Type B pancreatic cell (in vitro differentiated cells): Measurements from ENCODE around the gene MRPL23. TPM values are rescaled to one million over a fixed set of nuclear protein-coding genes. Genes with fewer than 3 reads are reported as not detected.

Experiments
- DNase-seq: peaks from one replicate; pipeline ENCODE4 v3.0.0; 2021; ENCODE audit warnings: mixed read lengths; ENCODE audit not compliant: unreplicated experiment; ENCODE audit errors: extremely low spot score
- H3K27ac Mint-ChIP-seq: 2 replicates; pipeline ENCODE4 v1.8.0; 2021; ENCODE audit warnings: mild to moderate bottlenecking, mixed read lengths
- H3K27me3 Mint-ChIP-seq: 2 replicates; pipeline ENCODE4 v1.8.0; 2021; ENCODE audit warnings: mixed read lengths
- H3K36me3 Mint-ChIP-seq: 2 replicates; pipeline ENCODE4 v1.8.0; 2021; ENCODE audit warnings: mixed read lengths
- H3K4me1 Mint-ChIP-seq: one replicate; pipeline ENCODE4 v1.8.0; 2021; ENCODE audit warnings: mixed read lengths; ENCODE audit not compliant: unreplicated experiment
- H3K4me3 Mint-ChIP-seq: 2 replicates; pipeline ENCODE4 v1.8.0; 2021; ENCODE audit warnings: mild to moderate bottlenecking, mixed read lengths
- H3K9me3 Mint-ChIP-seq: 2 replicates; pipeline ENCODE4 v1.8.0; 2021; ENCODE audit warnings: mixed read lengths
- CTCF ChIP-seq: fragments of 200-600 bp; sonication (generic); conservative IDR thresholded peaks from 2 replicates; pipeline ENCODE4 v1.5.0; 2021; ENCODE audit warnings: antibody characterized with exemption, mild to moderate bottlenecking
- total RNA-seq: library from RNA; stranded (reverse); gene quantifications from 2 replicates; pipeline ENCODE4 v1.2.1, GENCODE V29; 2021; ENCODE audit warnings: low replicate concordance

Gene MRPL23
- total RNA-seq, 1 donor from 2014 or later = 46.1 TPM

- no peaks in the 10 kb centered on the region for H3K9me3 Mint-ChIP-seq
- no peak for TF ChIP-seq CTCF
- H3K4me1 Mint-ChIP-seq = no peaks in the 10 kb centered on the region
Observed at GRCh38 chr11:1988174-1988573, 41.0 kb downstream of the MRPL23 start.

DNA sequence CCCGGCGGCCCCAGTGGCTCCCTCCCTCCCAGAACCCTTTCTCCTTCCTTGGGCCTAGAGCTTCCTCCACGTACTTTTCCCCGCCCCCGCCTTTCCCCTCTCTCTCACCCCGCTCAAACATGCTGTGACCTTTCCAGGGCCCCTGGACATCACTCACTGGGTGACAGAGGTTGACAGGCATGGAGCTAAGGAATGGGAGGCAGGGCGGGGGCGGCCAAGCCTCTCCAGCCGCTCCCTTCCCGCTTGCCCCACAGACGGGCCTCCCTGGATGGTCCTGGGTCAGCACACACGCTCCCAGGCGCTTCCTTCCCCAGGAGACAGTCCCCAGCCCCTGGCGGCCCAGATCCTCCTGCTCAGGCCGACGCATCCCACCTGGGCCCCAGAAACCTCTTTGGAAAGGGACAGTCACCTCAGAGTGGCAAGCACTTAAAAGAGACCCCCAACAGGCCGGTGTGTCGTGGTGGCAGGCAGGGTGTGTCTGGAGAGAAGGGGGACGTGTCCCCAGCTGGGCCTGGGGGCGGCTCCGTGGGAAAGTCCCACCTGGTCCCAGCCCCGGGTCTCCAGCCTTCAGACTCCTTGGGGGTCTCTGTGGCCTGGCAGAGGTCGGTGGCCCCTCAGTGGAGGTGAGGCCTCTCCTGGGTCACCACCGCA is 41.7 kb downstream of the MRPL23 start:
- H3K4me1 Mint-ChIP-seq = no peaks in the 10 kb centered on the region
- peak; percentile 27 for DNase-seq
- H3K27me3 Mint-ChIP-seq = no peaks in the 10 kb centered on the region

More at GRCh38 chr11:1988174-1988573, 41.0 kb downstream of the MRPL23 start:
- no peak overlapping the region for H3K27ac Mint-ChIP-seq
- H3K4me3 Mint-ChIP-seq = no peak overlapping the region
- no peaks in the 10 kb centered on the region for H3K27me3 Mint-ChIP-seq
- no peaks in the 10 kb centered on the region for H3K36me3 Mint-ChIP-seq
- no peak for DNase-seq

DNA sequence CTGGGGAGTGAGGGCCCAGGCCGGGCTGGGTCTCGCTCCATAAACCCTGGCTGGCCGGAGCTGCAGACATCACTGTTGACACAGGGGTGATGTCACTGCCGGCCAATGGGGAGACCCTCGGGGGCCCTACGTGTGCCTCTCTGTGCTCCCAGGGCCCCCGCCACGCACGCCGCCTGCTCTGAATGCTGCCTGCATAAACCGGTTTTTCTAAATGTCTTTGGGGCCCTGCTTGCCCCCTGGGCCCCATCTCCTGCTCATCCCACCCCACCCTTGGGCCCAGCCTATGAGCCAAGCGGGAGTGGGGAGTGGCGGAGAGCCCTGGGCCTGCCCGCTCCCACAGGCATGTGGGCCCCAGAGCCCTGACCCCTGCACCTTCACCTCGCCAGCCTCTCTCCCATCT is 42.8 kb downstream of the MRPL23 start:
- Mint-ChIP-seq H3K4me3 (no peak overlapping the region), H3K4me1 (no peaks in the 10 kb centered on the region), H3K27me3 (no peaks in the 10 kb centered on the region), H3K27ac (no peak overlapping the region), H3K36me3 (no peaks in the 10 kb centered on the region), H3K9me3 (no peaks in the 10 kb centered on the region)
- no peak for DNase-seq
- no peak for TF ChIP-seq CTCF

More for the DNA sequence above, 41.7 kb downstream of the MRPL23 start:
- Mint-ChIP-seq H3K27ac (no peak overlapping the region), H3K4me3 (no peak overlapping the region), H3K9me3 (no peaks in the 10 kb centered on the region), H3K36me3 (no peaks in the 10 kb centered on the region)
- TF ChIP-seq CTCF = no peak

DNA sequence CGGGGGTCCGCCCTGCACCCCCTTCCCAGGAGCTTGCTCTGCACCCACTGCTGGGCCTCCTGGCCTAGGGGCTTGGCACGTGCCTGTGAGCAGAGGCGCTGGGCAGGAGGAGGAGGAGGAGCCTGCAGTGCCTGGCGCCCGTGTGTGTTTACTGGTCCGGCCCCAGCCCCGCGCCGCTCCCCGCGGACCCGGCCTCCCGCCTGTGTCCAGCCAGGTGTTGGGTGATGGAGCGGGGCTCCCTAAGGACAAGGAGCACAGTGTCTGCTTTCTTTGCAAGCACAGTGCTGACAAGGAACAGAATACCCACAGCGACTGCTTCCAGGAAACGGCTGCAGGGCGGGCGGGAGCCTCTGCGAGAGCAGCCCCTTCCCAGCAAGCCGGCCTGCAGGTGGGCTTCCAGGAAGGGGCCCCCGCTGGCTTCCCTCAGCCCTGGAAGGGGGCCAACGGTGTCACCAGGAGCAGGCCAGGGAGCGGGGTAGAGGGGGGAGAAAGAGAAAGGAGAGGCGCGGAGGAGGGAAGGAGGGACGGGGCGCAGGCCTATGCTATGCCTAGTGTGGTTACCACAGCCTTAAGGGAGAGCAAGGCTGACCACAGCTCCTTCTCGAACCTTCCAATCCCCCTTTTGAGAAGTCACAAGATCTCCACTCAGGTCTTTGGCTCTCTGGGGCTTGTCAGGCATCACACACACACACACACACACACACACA is 43.9 kb downstream of the MRPL23 start:
- Mint-ChIP-seq H3K27ac (no peak overlapping the region), H3K9me3 (no peaks in the 10 kb centered on the region), H3K36me3 (no peaks in the 10 kb centered on the region), H3K4me3 (no peak overlapping the region), H3K27me3 (no peaks in the 10 kb centered on the region), H3K4me1 (no peaks in the 10 kb centered on the region)
- no peak for DNase-seq
- TF ChIP-seq CTCF = no peak

DNA sequence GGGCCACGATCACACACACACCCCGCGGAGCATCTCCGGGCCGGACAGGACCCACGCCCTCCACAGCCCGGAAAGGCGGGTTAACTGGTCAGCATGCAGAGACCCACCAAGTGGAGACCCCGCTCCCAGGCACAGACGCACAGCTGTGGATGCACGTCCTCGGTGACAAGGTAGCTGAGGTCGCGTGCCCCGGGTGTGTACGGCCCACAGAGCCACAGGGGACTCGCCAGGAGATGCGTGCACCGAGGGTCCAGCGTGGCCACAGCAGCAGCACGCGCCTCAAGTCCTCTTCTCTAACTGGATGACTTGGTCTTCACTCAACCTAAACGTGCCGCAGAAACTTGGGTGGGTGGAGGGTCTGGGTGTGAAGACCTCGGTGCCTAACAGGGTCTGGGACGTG is 45.0 kb downstream of the MRPL23 start:
- H3K9me3 Mint-ChIP-seq = no peaks in the 10 kb centered on the region
- H3K4me3 Mint-ChIP-seq = no peak overlapping the region
- no peak for TF ChIP-seq CTCF
- DNase-seq = no peak
- H3K27ac Mint-ChIP-seq = no peak overlapping the region
- H3K27me3 Mint-ChIP-seq = no peaks in the 10 kb centered on the region
- no peaks in the 10 kb centered on the region for H3K36me3 Mint-ChIP-seq
- no peaks in the 10 kb centered on the region for H3K4me1 Mint-ChIP-seq
